IMR-90 (cell line): ENCODE results near the gene GPC6.

Experiments used
- CEBPB ChIP-seq: IDR thresholded peaks from 2 replicates; pipeline ENCODE4 v1.6.1; 2012; ENCODE audit warnings: low read depth, low read length, improper control_type of control experiment
- CHD1 ChIP-seq: IDR thresholded peaks from 2 replicates; pipeline ENCODE4 v1.6.1; 2012; ENCODE audit warnings: low read depth, low read length, improper control_type of control experiment
- FOS ChIP-seq: fragments of 150-350 bp; IDR thresholded peaks from 2 replicates; pipeline ENCODE4 v1.6.1; 2016; ENCODE audit warnings: low read depth, low read length
- MAZ ChIP-seq: IDR thresholded peaks from 2 replicates; pipeline ENCODE4 v1.6.1; 2012; ENCODE audit warnings: low read depth, mild to moderate bottlenecking, low read length, improper control_type of control experiment, moderate library complexity, borderline replicate concordance
- POLR2A ChIP-seq: IDR thresholded peaks from 2 replicates; pipeline ENCODE4 v1.6.1; 2012; ENCODE audit warnings: mild to moderate bottlenecking, low read depth, low read length
- RAD21 ChIP-seq: IDR thresholded peaks from 2 replicates; pipeline ENCODE4 v1.6.1; 2012; ENCODE audit warnings: low read length, improper control_type of control experiment
- RCOR1 ChIP-seq: IDR thresholded peaks from 2 replicates; pipeline ENCODE4 v1.6.1; 2012; ENCODE audit warnings: mild to moderate bottlenecking, low read length, improper control_type of control experiment; ENCODE audit not compliant: insufficient replicate concordance
- RFX5 ChIP-seq: IDR thresholded peaks from 2 replicates; pipeline ENCODE4 v1.8.0; 2012; ENCODE audit warnings: low read depth, mild to moderate bottlenecking, low read length, moderate library complexity
- SMC3 ChIP-seq: fragments of 150-350 bp; IDR thresholded peaks from 2 replicates; pipeline ENCODE4 v1.6.1; 2016; ENCODE audit warnings: low read depth, mild to moderate bottlenecking, antibody characterized with exemption, low read length, moderate library complexity
- TF ChIP-seq, protein P1 (sequence below): conservative IDR thresholded peaks from 2 replicates; pipeline ENCODE4 v1.5.1; 2012; ENCODE audit warnings: mild to moderate bottlenecking, low read depth, low read length, improper control_type of control experiment
- TF ChIP-seq, protein P2 (sequence below): fragments of 150-350 bp; IDR thresholded peaks from 2 replicates; pipeline ENCODE4 v1.6.1; 2017; ENCODE audit warnings: mild to moderate bottlenecking, antibody characterized with exemption, low read length, low read depth
- TF ChIP-seq, protein P3 (sequence below): fragments of 150-350 bp; IDR thresholded peaks from 2 replicates; pipeline ENCODE4 v1.6.1; 2016; ENCODE audit warnings: low read depth, mild to moderate bottlenecking, low read length, moderate library complexity, borderline replicate concordance

DNA sequence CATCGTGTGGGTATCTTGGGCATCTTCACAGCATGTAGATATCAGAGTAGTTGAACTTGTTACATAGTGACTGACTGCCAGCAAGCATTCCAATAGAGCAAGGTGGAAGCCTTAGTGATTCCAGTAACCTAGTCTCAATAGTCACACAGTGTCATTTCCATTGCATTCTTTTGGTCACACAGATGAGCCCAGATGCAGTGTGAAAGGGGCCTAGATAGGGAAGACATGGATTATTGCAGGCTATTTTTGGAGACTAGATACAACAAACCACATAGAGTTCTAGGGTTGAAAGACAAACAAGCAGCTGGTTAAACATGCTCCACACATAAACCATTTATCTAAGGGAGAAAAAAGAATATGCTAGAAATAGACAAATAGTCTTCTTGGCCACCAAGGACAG is 699.4 kb downstream of the GPC6 start:
- TF ChIP-seq CEBPB: no peak
- TF ChIP-seq, protein P1, sequence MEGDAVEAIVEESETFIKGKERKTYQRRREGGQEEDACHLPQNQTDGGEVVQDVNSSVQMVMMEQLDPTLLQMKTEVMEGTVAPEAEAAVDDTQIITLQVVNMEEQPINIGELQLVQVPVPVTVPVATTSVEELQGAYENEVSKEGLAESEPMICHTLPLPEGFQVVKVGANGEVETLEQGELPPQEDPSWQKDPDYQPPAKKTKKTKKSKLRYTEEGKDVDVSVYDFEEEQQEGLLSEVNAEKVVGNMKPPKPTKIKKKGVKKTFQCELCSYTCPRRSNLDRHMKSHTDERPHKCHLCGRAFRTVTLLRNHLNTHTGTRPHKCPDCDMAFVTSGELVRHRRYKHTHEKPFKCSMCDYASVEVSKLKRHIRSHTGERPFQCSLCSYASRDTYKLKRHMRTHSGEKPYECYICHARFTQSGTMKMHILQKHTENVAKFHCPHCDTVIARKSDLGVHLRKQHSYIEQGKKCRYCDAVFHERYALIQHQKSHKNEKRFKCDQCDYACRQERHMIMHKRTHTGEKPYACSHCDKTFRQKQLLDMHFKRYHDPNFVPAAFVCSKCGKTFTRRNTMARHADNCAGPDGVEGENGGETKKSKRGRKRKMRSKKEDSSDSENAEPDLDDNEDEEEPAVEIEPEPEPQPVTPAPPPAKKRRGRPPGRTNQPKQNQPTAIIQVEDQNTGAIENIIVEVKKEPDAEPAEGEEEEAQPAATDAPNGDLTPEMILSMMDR: no peak
- TF ChIP-seq SMC3: no peak
- no peak for TF ChIP-seq RFX5
- TF ChIP-seq POLR2A: no peak
- TF ChIP-seq CHD1: no peak
- no peak for TF ChIP-seq RCOR1
- no peak for TF ChIP-seq MAZ
- TF ChIP-seq, protein P2, sequence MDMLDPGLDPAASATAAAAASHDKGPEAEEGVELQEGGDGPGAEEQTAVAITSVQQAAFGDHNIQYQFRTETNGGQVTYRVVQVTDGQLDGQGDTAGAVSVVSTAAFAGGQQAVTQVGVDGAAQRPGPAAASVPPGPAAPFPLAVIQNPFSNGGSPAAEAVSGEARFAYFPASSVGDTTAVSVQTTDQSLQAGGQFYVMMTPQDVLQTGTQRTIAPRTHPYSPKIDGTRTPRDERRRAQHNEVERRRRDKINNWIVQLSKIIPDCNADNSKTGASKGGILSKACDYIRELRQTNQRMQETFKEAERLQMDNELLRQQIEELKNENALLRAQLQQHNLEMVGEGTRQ: no peak
- TF ChIP-seq, protein P3, sequence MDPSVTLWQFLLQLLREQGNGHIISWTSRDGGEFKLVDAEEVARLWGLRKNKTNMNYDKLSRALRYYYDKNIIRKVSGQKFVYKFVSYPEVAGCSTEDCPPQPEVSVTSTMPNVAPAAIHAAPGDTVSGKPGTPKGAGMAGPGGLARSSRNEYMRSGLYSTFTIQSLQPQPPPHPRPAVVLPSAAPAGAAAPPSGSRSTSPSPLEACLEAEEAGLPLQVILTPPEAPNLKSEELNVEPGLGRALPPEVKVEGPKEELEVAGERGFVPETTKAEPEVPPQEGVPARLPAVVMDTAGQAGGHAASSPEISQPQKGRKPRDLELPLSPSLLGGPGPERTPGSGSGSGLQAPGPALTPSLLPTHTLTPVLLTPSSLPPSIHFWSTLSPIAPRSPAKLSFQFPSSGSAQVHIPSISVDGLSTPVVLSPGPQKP: no peak
- no peak for TF ChIP-seq RAD21
- no peak for TF ChIP-seq FOS
